CD4-positive, alpha-beta T cell treated with Interleukin-2 at 100 ng/mL for 4 hours (primary cell): ENCODE measurements around the gene CDH12.
"Not testable (repeated sequence)": the region's sequence is repeated elsewhere in the genome, so short reads cannot be mapped to it uniquely, and the experiment has no call there.

ENCODE experiments used
- DNase-seq: peaks from one replicate; pipeline ENCODE4 v3.0.0-alpha.2; 2020; ENCODE audit warnings: low spot score

CDH12 gene

GRCh38 chr5:22649074-22649473 is 204.1 kb downstream of the CDH12 start:
- no peak for DNase-seq

- DNase-seq: no peak
Measured at GRCh38 chr5:22644859-22645258, 208.3 kb downstream of the CDH12 start.

- DNase-seq: no peak
Measured at GRCh38 chr5:22643356-22643755, 209.8 kb downstream of the CDH12 start.

GRCh38 chr5:22631683-22632082 is 221.5 kb downstream of the CDH12 start:
- no peak for DNase-seq

- no peak for DNase-seq
Measured at GRCh38 chr5:22627029-22627428, 226.1 kb downstream of the CDH12 start.

- no peak for DNase-seq
Measured at GRCh38 chr5:22625451-22625850, 227.7 kb downstream of the CDH12 start.

DNA sequence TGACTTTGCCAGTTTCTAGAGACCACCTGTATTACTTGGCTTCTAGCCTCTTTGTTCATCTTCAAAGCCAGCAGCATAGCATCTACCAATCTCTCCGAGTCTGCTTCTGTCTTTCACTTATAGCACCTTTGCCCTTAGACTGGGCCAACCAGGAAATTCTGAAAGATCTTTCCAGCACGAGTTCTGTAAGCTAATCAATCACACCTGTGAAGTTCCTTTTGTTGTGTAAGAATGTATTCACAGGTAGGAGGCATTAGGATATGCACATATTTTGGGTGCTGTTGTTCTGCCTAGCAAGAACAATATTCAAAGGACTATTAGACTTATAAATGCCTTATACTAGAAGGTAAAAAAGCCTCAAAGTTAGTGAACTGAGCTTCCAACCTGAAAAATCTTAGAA is 232.1 kb downstream of the CDH12 start:
- DNase-seq: no peak

GRCh38 chr5:22615964-22616363 is 237.2 kb downstream of the CDH12 start:
- no peak for DNase-seq

DNA sequence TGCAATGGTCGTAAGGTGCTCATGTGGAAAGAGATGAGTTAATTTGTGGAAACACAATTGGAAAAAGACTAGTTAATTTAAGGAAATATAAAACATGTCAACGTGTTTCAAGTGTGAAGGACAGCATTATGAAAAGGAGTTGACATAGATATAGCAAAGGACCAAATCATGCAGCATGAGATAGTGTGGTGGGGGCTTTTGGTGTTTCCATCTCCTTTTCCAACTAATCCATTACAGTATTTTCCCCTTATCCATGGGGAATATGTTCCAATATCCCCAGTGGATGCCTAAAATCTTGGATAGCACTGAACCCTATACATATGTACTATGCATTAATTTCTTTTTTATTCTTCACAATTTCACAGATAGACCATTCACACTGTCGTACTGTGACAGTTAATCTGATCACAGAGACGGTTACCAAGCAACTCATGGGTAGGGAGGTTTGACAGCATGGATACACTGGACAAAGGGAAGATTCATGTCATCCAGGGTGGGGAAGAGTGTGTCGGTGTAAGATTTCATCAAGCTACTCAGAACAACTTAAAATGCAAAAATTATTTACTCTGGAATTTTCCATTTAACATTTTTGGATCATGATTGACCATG is 238.6 kb downstream of the CDH12 start:
- no peak for DNase-seq

DNA sequence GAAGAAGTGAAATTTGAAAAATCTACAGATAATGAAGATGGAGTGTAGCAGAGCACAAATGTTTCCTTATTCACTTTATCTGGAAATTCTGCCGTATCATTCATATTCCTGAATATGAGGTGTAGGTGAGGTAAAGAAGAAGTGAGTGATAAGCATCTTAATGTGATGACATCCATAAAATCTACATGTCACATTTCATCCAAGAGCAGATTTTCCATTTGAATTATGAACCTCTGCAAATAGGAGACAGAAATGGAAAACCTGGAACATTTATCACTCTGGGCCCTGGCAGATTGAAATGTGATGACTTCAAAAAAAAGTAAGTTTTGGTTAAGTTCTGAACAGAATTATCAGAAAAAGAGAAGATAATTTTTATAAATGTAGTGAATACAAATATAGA is 240.2 kb downstream of the CDH12 start:
- no peak for DNase-seq

GRCh38 chr5:22611327-22611726 is 241.8 kb downstream of the CDH12 start:
- DNase-seq: no peak

DNA sequence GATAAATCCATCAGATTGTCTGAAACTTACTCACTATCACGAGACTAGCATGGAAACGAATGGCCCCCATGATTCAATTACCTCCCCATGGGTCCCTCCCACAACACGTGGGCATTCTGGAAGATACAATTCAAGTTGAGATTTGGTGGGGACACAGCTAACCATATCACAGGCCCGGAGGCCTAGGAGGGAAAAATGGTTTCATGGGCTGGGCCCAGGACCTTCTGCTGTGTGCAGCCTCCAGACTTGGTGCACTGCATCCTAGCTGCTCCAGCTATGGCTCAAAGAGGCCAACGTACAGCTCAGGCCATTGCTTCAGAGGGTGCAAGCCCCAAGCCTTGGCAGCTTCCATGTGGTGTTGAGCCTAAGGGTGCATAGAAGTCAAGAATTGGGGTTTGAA is 245.6 kb downstream of the CDH12 start:
- DNase-seq: not testable (repeated sequence)

DNA sequence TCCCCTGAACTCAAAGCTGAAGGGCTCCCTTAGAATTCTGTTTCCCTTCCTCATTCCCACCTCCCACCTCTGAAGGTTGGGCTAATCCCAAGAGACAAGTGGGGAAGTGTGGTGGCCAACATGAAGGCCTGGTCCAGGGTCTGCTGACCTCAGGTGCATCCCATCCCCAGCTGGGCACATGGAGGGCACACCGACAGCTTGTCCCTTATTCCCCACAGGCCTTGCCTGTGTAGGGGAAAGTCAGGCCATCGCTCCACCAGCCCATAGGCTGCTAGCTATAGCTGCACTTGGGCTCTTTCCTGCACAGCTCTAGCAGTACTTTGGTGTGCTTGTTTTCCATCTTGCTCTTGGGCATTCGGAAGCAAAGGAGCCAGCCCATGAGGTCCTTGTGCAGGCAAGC is 247.7 kb downstream of the CDH12 start:
- DNase-seq: no peak

DNA sequence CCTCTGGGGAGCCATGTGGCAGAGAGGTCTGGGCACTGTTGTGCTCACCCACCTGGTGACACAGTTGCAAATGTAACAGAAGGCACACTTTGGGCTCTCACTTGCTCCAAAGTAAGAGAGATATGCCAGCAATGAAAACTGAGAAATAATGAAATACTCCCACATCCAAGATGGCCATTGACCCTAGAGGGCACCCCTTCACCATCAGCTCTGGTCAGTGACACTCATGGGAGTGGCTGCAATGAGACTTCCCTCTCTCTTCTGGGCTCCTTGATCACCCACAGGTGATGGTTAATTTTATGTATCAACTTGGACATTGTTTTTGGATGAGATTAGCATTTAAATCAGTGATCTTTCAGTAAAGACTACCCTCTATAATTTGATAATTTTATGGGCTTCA is 248.4 kb downstream of the CDH12 start:
- DNase-seq: no peak

DNA sequence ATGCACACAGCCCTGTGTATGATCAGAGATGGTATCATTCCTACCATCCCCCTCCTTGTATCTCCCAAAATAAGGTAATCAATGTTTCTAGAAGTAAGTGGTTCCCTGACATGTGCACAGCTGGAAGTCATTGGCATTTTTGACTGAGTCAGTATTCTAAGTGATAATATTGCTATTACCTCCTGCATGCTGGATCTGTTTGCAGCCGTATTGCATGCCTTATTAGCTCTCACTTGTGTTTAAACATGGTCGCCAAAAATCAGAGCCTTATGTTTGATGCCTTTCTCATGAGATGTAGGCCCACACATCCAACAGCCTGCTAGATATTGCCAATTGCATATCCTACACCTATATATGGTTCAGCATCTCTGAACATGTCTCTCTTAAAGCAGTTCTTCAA is 254.3 kb downstream of the CDH12 start:
- DNase-seq: no peak

GRCh38 chr5:22596404-22596970 is 256.7 kb downstream of the CDH12 start:
- no peak for DNase-seq

- no peak for DNase-seq
Measured at GRCh38 chr5:22594491-22594890, 258.7 kb downstream of the CDH12 start.

DNA sequence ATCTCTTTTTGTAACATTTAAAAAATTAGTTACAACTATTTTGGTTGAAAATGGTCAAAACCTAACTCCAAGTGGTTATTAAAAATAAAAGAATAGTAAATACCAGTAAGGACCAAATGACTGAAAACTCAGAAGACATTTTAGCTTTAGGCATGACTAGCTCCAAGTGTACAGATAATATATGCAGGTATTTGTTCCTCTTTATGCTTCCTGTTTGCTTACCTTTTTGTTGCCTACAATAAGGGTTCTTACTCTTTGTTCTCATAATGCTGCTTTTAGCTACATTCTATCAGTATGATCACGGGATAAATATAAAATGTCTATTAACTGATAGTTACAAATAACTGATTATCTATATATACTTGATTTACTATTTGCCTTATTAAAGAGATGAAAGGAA is 259.6 kb downstream of the CDH12 start:
- no peak for DNase-seq

DNA sequence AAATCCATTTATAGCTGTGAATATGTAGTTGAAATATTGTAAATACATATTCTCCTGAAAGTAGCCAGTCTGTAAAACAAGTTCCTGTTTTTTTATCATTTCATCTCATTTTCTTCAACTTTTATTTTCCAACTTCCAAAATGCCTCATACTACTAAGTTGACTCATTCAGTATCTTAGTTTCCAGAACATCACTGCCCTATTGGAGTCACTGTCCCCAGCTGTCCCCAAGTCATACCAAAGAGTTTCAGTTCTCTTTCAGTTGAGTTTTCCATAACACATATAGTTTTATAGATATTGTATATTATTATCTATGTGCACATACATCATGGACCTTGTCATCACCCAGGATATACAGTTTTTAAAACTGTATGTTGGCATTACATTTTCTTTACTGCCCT is 261.7 kb downstream of the CDH12 start:
- DNase-seq: no peak

- DNase-seq: no peak
Measured at GRCh38 chr5:22590677-22591268, 262.4 kb downstream of the CDH12 start.

DNA sequence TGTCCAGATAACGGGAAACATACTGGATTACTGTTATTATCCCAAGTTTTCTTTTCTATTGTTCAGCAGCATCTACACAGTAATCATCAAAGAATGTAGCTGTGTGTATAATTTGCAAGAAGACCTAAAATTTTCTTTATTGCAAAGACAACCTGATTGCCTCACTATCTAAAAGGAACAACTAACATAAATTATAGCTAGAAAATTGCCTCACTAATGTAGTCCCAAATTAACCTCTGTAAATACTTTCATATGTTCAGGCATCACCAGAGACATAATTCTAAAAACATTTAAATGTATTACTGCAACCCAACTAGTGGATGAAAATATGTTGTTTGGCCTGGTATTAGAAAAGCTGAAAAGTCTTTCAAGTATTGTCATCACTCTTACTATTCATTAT is 275.4 kb downstream of the CDH12 start:
- no peak for DNase-seq

DNA sequence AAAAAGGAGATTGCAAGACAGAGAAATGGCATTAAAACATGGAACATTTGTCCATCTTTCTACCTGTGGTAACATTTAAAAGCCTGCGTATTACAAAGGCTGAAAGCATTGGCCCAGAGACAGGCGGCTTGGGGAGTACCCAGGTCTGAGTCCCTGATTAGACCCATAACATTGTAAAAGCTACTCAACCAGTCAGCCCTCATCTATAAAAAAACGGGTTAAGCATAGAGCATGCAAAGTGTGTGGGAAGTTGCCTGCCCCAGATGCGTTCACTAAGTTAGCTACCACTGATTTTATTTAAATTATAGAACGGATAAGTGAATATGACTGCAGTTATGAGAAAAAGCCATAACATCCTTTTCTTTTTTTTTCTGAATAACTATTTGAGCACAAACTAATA is 276.1 kb downstream of the CDH12 start:
- no peak for DNase-seq

- DNase-seq: no peak
Measured at GRCh38 chr5:22572941-22573340, 280.2 kb downstream of the CDH12 start.

DNA sequence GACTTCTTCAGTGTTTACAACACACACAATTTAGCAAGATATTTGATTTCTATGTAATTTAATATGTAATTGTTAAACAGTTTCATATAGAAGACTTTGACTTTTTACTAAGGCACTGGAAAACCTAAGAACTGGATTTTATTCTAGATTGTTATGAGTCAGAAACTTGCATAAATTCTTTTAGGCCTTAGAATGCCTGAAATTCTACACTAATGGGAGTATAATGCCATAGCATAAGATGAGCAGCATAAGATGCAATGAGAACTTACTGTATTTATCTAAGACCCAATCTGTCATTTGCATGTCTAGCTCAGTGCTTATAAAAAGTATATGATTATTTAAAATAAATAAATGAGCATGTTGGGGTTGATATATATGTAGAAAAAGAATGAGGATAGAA is 285.2 kb downstream of the CDH12 start:
- no peak for DNase-seq
